Spleen (tissue), 7 donors: Measurements from ENCODE around the gene TES.

Experiments used
- POLR2A ChIP-seq, 3 donors: fragments of 450-650 bp; IDR thresholded peaks; one replicate each; pipeline ENCODE4 v1.5.1; 2017; ENCODE audit warnings: antibody characterized with exemption in 3 of 3, mild to moderate bottlenecking in 1 of 3
- TF ChIP-seq, protein P1 (sequence below), 11 experiments: fragments of 200-600 bp in 7 of 11; fragments of 450-650 bp in 4 of 11; sonication (generic) in 4 of 11; IDR thresholded peaks in 8 of 11; conservative IDR thresholded peaks in 3 of 11; 1 replicate in 7 of 11; 2 replicates in 4 of 11; pipeline versions ENCODE4 v1.4.0 to v1.8.0; 2016 to 2021; ENCODE audit warnings: antibody characterized with exemption in 11 of 11, inconsistent platforms in 4 of 11, mild to moderate bottlenecking in 1 of 11
- donor health status: DM: no; HTN: no; CAD: no; lungs with moderate emphysema.
- donor health status: DM: no; HTN: no; CAD: no.
- donor health status: DM: no; HTN: no; CAD: no.

DNA sequence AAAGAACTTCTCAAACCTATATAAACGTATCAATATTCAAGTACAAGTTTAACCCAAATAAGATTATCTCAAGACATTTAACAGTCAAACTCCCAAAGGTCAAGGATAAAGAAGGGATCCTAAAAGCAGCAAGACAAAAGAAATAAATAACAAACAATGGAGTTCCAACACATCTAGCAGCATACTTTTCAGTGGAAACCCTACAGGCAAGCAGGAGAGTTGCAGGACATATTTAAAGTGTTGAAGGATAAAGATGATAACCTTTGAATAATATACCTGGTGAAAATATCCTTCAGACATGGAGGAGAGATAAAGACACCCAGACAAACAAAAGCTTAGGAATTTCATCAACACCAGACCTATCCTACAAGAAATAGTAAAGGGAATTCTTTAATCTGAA is 82.8 kb downstream of the TES start:
- TF ChIP-seq POLR2A (IDR thresholded peaks at IDR 0.05) = no peak
- TF ChIP-seq, protein P1, sequence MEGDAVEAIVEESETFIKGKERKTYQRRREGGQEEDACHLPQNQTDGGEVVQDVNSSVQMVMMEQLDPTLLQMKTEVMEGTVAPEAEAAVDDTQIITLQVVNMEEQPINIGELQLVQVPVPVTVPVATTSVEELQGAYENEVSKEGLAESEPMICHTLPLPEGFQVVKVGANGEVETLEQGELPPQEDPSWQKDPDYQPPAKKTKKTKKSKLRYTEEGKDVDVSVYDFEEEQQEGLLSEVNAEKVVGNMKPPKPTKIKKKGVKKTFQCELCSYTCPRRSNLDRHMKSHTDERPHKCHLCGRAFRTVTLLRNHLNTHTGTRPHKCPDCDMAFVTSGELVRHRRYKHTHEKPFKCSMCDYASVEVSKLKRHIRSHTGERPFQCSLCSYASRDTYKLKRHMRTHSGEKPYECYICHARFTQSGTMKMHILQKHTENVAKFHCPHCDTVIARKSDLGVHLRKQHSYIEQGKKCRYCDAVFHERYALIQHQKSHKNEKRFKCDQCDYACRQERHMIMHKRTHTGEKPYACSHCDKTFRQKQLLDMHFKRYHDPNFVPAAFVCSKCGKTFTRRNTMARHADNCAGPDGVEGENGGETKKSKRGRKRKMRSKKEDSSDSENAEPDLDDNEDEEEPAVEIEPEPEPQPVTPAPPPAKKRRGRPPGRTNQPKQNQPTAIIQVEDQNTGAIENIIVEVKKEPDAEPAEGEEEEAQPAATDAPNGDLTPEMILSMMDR (IDR thresholded peaks at IDR 0.05 in 8 of 11, conservative IDR thresholded peaks at IDR 0.05 in 3 of 11) = no peak
